Spinal cord (tissue), 10 donors: ENCODE data around the gene EFCAB14. TPM values are rescaled to one million over a fixed set of nuclear protein-coding genes. Genes with fewer than 3 reads are reported as not detected.
A peak's percentile ranks its signal among the peaks of the same experiment; 100 is the strongest.
"Not testable (repeated sequence)": the region's sequence is repeated elsewhere in the genome, so short reads cannot be mapped to it uniquely, and the experiment has no call there.

Source experiments
- DNase-seq, 6 donors: peaks; one replicate each; pipeline versions ENCODE4 v3.0.0 to v3.0.0-alpha.2; 2013 to 2015; ENCODE audit warnings: low spot score in 6 of 6, low read depth in 4 of 6
- H3K27ac ChIP-seq: one replicate; pipeline ENCODE4 v1.5.1; 2013; ENCODE audit warnings: low read depth, low read length, control low read depth
- H3K27me3 ChIP-seq: one replicate; pipeline ENCODE4 v1.6.1; 2013; ENCODE audit warnings: low read length; ENCODE audit not compliant: control insufficient read depth, insufficient read depth
- H3K36me3 ChIP-seq: one replicate; pipeline ENCODE4 v1.6.1; 2013; ENCODE audit warnings: low read length; ENCODE audit not compliant: control insufficient read depth, insufficient read depth
- H3K4me1 ChIP-seq: one replicate; pipeline ENCODE4 v1.6.1; 2013; ENCODE audit warnings: low read length; ENCODE audit not compliant: control insufficient read depth, insufficient read depth
- H3K4me3 ChIP-seq: one replicate; pipeline ENCODE4 v1.5.1; 2013; ENCODE audit warnings: low read depth, low read length, control low read depth
- H3K9me3 ChIP-seq: one replicate; pipeline ENCODE4 v1.6.1; 2013; ENCODE audit warnings: low read length; ENCODE audit not compliant: control insufficient read depth, insufficient read depth
- WGBS: methylation state at CpG from one replicate; pipeline ENCODE4 v1.1.5; 2013; ENCODE audit warnings: missing lambda C conversion rate; ENCODE audit not compliant: insufficient coverage; 5-methylcytosine and 5-hydroxymethylcytosine counted together
- polyA plus RNA-seq, 2 donors: library from polyadenylated mRNA; unstranded; fragments of 120-200 nt; gene quantifications; one replicate each; pipeline ENCODE4 v1.2.1, GENCODE V29; 2013; ENCODE audit not compliant: insufficient read length in 2 of 2
- total RNA-seq, 2 donors: library from RNA; depleted of rRNA in 1 of 2; stranded (reverse); fragments of 120-200 nt in 1 of 2; fragments of >200 nt in 1 of 2; gene quantifications; one replicate each; pipeline versions ENCODE4 v1.2.3 to v1.2.4, GENCODE V29; 2013 to 2014
- donor health status: healthy.

EFCAB14 gene
- total and polyA plus RNA-seq, 4 donors, result 45.5 to 103 (median 63.4) TPM

- Histone ChIP-seq H3K4me3 (no peak overlapping the region), H3K27me3 (no peaks in the 10 kb centered on the region), H3K9me3 (no peaks in the 10 kb centered on the region), H3K4me1 (no peaks in the 10 kb centered on the region), H3K27ac (no peak overlapping the region), H3K36me3 (no peaks in the 10 kb centered on the region)
- WGBS, result 68% methylated on average over 4 of the region's 4 CpGs
- DNase-seq, result no peak
These were observed 36.2 kb upstream of the EFCAB14 start for GRCh38 chr1:46755121-46755520.

GRCh38 chr1:46754707-46755106, 35.8 kb upstream of the EFCAB14 start:
- not testable (repeated sequence) for H3K36me3 ChIP-seq, H3K4me3 ChIP-seq, H3K9me3 ChIP-seq, H3K27ac ChIP-seq, DNase-seq, H3K27me3 ChIP-seq, H3K4me1 ChIP-seq
- WGBS, result 61% methylated on average over 3 of the region's 4 CpGs

DNA sequence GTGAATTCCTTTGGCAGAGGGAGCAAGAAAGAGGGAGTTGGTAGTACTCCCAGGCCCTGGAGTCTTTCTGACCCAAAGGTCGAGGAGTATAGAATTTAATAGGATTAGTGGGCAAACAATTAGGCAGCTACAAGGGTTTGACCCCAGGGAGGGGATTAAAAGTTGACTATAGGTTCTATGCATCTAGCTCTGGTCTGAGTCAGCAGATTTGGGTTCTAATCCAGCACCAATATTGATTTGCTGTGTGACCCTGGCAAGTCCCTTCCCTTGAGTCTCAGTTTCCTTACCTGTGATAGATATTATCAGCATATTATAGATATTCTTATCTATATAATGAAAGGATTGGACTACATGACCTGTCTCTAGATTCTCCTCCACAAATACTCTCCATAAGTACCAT, 35.1 kb upstream of the EFCAB14 start:
- peaks cover 1% of the 10 kb centered on the region for H3K27me3 ChIP-seq
- H3K36me3 ChIP-seq, result no peaks in the 10 kb centered on the region
- H3K9me3 ChIP-seq, result no peaks in the 10 kb centered on the region
- H3K4me1 ChIP-seq, result no peaks in the 10 kb centered on the region
- H3K4me3 ChIP-seq, result no peak overlapping the region
- no peak overlapping the region for H3K27ac ChIP-seq
- 45% methylated on average over 1 of the region's 1 CpG for WGBS
- DNase-seq, result no peak

- Histone ChIP-seq H3K4me1 (no peaks in the 10 kb centered on the region), H3K27me3 (peaks cover 9% of the 10 kb centered on the region), H3K36me3 (no peaks in the 10 kb centered on the region), H3K27ac (no peak overlapping the region), H3K9me3 (no peaks in the 10 kb centered on the region), H3K4me3 (no peak overlapping the region)
- WGBS, result 60% methylated on average over 5 of the region's 7 CpGs
- peak in 2 of 6 donors; percentile 2 to 63 for DNase-seq
These were observed 31.0 kb upstream of the EFCAB14 start for GRCh38 chr1:46749921-46750404.

DNA sequence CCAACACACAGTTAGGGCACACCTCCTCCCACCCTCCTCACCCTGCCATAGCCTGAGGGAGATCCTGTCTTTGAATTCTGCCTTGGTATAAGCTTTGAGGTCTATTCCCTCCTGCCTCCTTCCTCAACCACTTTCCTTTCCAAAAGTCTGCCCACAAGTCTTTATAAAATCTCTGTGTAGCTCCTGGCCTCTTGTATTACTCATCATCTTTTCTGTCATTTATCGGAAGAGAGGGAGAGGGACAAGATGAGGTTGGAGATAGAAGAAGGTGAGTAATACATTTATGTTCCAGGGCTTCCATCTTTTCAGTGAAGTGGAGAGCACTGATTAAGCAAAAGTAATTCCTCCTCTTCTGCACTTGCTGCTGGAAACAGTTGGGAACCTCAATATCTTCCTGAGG, 30.5 kb upstream of the EFCAB14 start:
- no peak overlapping the region for H3K27ac ChIP-seq
- no peak overlapping the region for H3K4me3 ChIP-seq
- no peaks in the 10 kb centered on the region for H3K4me1 ChIP-seq
- no peak for DNase-seq
- H3K9me3 ChIP-seq, result no peaks in the 10 kb centered on the region
- no CpG with 5 or more reads among the region's 1 CpG for WGBS
- H3K36me3 ChIP-seq, result no peaks in the 10 kb centered on the region
- peaks cover 9% of the 10 kb centered on the region for H3K27me3 ChIP-seq

GRCh38 chr1:46747683-46748288, 28.9 kb upstream of the EFCAB14 start:
- H3K9me3 ChIP-seq, result no peaks in the 10 kb centered on the region
- no peak overlapping the region for H3K4me3 ChIP-seq
- H3K27me3 ChIP-seq, result peaks cover 12% of the 10 kb centered on the region
- DNase-seq, result peak in 5 of 6 donors; percentile 30 to 89 (median 39)
- no peaks in the 10 kb centered on the region for H3K36me3 ChIP-seq
- WGBS, result 29% methylated on average over 2 of the region's 5 CpGs
- no peak overlapping the region for H3K27ac ChIP-seq
- no peaks in the 10 kb centered on the region for H3K4me1 ChIP-seq

- H3K9me3 ChIP-seq, result no peaks in the 10 kb centered on the region
- no peak overlapping the region for H3K27ac ChIP-seq
- no peaks in the 10 kb centered on the region for H3K4me1 ChIP-seq
- H3K36me3 ChIP-seq, result no peaks in the 10 kb centered on the region
- no peak overlapping the region for H3K4me3 ChIP-seq
- H3K27me3 ChIP-seq, result peaks cover 8% of the 10 kb centered on the region
- 64% methylated on average over 3 of the region's 3 CpGs for WGBS
- no peak for DNase-seq
These were observed 23.2 kb upstream of the EFCAB14 start for GRCh38 chr1:46742069-46742468.

- DNase-seq, result peak in 3 of 6 donors; percentile 20 to 68 (median 22)
- 9% methylated on average over 2 of the region's 3 CpGs for WGBS
- H3K27ac ChIP-seq, result no peak overlapping the region
These were observed 16.9 kb upstream of the EFCAB14 start for GRCh38 chr1:46735708-46736324.

DNA sequence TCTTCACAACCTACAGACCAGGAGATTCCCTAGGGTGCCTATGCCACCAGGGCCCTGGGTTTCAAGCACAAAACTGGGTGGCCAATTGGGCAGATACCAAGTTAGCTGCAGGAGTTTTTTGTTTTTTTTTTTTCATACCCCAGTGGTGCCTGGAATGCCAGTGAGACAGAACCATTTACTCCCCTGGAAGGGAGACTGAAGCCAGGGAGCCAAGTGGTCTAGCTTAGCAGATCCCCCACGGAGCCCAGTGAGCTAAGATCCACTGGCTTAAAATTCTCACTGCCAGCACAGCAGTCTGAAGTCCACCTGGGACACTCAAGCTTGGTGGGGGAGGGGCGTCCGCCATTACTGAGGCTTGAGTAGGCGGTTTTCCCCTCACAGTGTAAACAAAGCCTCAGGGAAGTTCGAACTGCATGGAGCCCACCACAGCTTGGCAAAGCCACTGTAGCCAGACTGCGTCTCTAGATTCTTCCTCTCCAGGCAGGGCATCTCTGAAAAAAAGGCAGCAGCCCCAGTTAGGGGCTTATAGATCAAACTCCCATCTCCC, 9.5 kb upstream of the EFCAB14 start:
- H3K27me3 ChIP-seq, H3K4me1 ChIP-seq, H3K36me3 ChIP-seq, DNase-seq, H3K9me3 ChIP-seq, H3K27ac ChIP-seq, H3K4me3 ChIP-seq: not testable (repeated sequence)
- WGBS, result 52% methylated on average over 5 of the region's 6 CpGs

More at GRCh38 chr1:46735708-46736324, 16.9 kb upstream of the EFCAB14 start:
- Histone ChIP-seq H3K4me1 (no peaks in the 10 kb centered on the region), H3K9me3 (no peaks in the 10 kb centered on the region), H3K36me3 (no peaks in the 10 kb centered on the region), H3K4me3 (no peak overlapping the region), H3K27me3 (no peaks in the 10 kb centered on the region)

DNA sequence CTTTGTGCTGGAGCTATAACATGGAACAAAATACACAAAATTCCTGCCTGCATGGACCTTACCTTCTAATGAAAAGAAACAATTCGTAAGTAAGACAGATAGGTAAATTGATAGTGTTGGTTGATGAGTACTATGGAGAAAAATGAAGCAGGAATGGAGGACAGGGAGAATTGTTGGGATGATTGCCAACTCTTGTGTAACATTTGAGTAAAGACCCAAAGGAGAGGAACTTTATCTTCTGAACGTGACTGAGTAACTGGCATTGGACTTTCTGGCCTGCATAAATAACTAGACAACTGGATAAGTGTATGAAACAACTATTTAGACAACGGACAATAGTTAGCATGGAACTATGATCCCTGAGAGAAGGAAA, 6.8 kb upstream of the EFCAB14 start:
- 92% methylated on average over 3 of the region's 3 CpGs for WGBS
- Histone ChIP-seq H3K4me1 (peaks cover 9% of the 10 kb centered on the region), H3K27ac (no peak overlapping the region), H3K4me3 (no peak overlapping the region), H3K9me3 (no peaks in the 10 kb centered on the region), H3K36me3 (no peaks in the 10 kb centered on the region), H3K27me3 (no peaks in the 10 kb centered on the region)
- no peak for DNase-seq
